BLaER1 (cell line): ENCODE data around the gene SEPTIN12.

Source experiments
- H3K27ac ChIP-seq: shearing (Covaris generic); formaldehyde crosslinking; 2 replicates; pipeline ENCODE4 v1.8.1; 2022
- H3K27me3 ChIP-seq: shearing (Covaris generic); formaldehyde crosslinking; 2 replicates; pipeline ENCODE4 v1.8.1; 2022
- H3K36me3 ChIP-seq: shearing (Covaris generic); formaldehyde crosslinking; 2 replicates; pipeline ENCODE4 v1.8.1; 2022
- H3K4me1 ChIP-seq: shearing (Covaris generic); formaldehyde crosslinking; 2 replicates; pipeline ENCODE4 v1.8.1; 2022
- H3K4me2 ChIP-seq: shearing (Covaris generic); formaldehyde crosslinking; 2 replicates; pipeline ENCODE4 v1.8.1; 2022
- H3K4me3 ChIP-seq: shearing (Covaris generic); formaldehyde crosslinking; 2 replicates; pipeline ENCODE4 v1.8.1; 2022
- H3K9ac ChIP-seq: shearing (Covaris generic); formaldehyde crosslinking; 2 replicates; pipeline ENCODE4 v1.8.1; 2022
- H3K9me3 ChIP-seq: shearing (Covaris generic); formaldehyde crosslinking; 2 replicates; pipeline ENCODE4 v1.8.1; 2022
- H4K20me1 ChIP-seq: shearing (Covaris generic); formaldehyde crosslinking; 2 replicates; pipeline ENCODE4 v1.8.1; 2022
- Cebpa-rat ChIP-seq: shearing (Covaris generic); IDR thresholded peaks from 2 replicates; pipeline ENCODE4 v1.8.1; 2022

The SEPTIN12 gene

GRCh38 chr16:4803401-4803844, 15.3 kb upstream of the SEPTIN12 start:
- Histone ChIP-seq H3K36me3 (peaks cover 58% of the 10 kb centered on the region), H3K27ac (no peak overlapping the region), H3K4me2 (peak overlapping the region; percentile 100)

GRCh38 chr16:4802659-4803287, 14.6 kb upstream of the SEPTIN12 start:
- Histone ChIP-seq H3K4me2 (peak overlapping the region; percentile 100), H3K27me3 (no peaks in the 10 kb centered on the region), H3K4me1 (peaks cover 47% of the 10 kb centered on the region), H3K27ac (peak overlapping the region; percentile 84), H4K20me1 (peaks cover 22% of the 10 kb centered on the region), H3K9me3 (no peaks in the 10 kb centered on the region), H3K4me3 (peak overlapping the region; percentile 87), H3K36me3 (peaks cover 58% of the 10 kb centered on the region), H3K9ac (peak overlapping the region; percentile 82)
- no peak for TF ChIP-seq Cebpa-rat

More at GRCh38 chr16:4803401-4803844, 15.3 kb upstream of the SEPTIN12 start:
- H3K4me1 ChIP-seq = peaks cover 45% of the 10 kb centered on the region
- no peaks in the 10 kb centered on the region for H3K27me3 ChIP-seq
- H3K9me3 ChIP-seq = no peaks in the 10 kb centered on the region
- H3K9ac ChIP-seq = peak overlapping the region; percentile 82; the same call in 1 of the 2 replicates
- peaks cover 22% of the 10 kb centered on the region; the same call in 1 of the 2 replicates for H4K20me1 ChIP-seq
- no peak for TF ChIP-seq Cebpa-rat
- H3K4me3 ChIP-seq = peak overlapping the region; percentile 87; the same call in 1 of the 2 replicates

- no peak for TF ChIP-seq Cebpa-rat
- Histone ChIP-seq H3K27ac (peak within 1 kb of the TSS; percentile 84), H3K27me3 (no peaks in the 10 kb centered on the region)
Observed at GRCh38 chr16:4801962-4802658, 14.0 kb upstream of the SEPTIN12 start, which contains the start of gene ROGDI. Gene ROGDI (minus strand): TSS chr16:4802633. CDS start chr16:4802571, 62 bp downstream.

DNA sequence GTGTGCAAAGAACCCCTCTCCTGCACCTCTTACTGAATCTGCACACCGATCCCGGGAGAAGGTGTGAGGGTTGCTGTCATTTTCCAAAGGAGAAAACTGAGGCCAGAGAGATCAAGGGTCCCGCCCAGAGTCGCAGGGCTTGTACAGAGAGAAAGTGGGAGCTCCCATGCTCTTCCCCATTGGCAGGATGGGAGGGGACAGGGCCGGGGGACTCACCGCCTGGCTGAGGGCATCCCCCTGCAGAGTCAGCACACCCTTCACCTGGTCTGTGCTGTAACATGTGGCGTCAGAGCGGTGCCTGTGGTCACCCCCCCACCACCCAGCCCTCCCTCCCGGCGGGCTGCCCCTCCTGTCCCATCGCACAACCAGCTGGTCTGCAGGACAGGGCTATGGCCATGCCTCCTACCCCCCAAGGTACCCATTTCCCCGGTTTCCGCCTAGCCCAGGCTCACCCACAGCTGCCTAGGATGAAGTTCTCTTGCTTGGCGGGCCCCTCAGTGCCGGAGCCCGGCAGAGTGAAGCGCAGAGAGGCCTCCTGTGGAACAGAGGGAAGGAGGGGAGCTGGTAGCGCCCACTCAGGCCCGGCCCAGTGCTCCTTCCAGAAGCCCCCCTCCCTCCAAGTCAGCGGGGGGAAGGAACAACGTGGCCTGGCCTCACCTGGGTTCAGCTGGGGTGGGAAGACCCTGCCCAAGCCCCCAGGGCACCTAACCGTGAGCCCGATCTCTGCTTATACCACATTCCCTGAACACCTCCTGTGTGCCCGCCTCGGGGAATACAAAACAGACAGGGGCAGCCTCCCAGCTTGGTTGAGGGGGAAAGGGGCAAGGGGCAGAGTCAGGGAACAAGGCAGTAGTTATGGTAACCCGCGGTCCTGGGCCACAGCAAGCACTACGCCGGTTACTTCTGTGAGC, 13.2 kb upstream of the SEPTIN12 start:
- H3K4me1 ChIP-seq = peaks cover 52% of the 10 kb centered on the region
- peak overlapping the region; percentile 82 for H3K9ac ChIP-seq
- H3K27me3 ChIP-seq = no peaks in the 10 kb centered on the region
- peak overlapping the region; percentile 84 for H3K27ac ChIP-seq
- H3K9me3 ChIP-seq = no peaks in the 10 kb centered on the region
- TF ChIP-seq Cebpa-rat = no peak
- H4K20me1 ChIP-seq = peaks cover 20% of the 10 kb centered on the region
- peaks cover 54% of the 10 kb centered on the region for H3K36me3 ChIP-seq
- peak overlapping the region; percentile 87 for H3K4me3 ChIP-seq
- H3K4me2 ChIP-seq = peak overlapping the region; percentile 100

More at GRCh38 chr16:4801962-4802658, 14.0 kb upstream of the SEPTIN12 start, which contains the start of gene ROGDI:
- peak within 1 kb of the TSS; percentile 82 for H3K9ac ChIP-seq
- peaks cover 47% of the 10 kb centered on the region for H3K4me1 ChIP-seq
- peak within 1 kb of the TSS; percentile 100 for H3K4me2 ChIP-seq
- no peaks in the 10 kb centered on the region for H3K9me3 ChIP-seq
- peak within 1 kb of the TSS; percentile 87 for H3K4me3 ChIP-seq
- H4K20me1 ChIP-seq = peaks cover 22% of the 10 kb centered on the region
- H3K36me3 ChIP-seq = peaks cover 57% of the 10 kb centered on the region

- H3K36me3 ChIP-seq = peaks cover 46% of the 10 kb centered on the region
- peak overlapping the region; percentile 100 for H3K4me2 ChIP-seq
- H4K20me1 ChIP-seq = peaks cover 14% of the 10 kb centered on the region
- TF ChIP-seq Cebpa-rat = 0 out of 2 replicates have a peak, but pooled peaks have one; percentile 20
- H3K9me3 ChIP-seq = no peaks in the 10 kb centered on the region
- peak overlapping the region; percentile 87 for H3K4me3 ChIP-seq
- peak overlapping the region; percentile 84 for H3K27ac ChIP-seq
- peak overlapping the region; percentile 82 for H3K9ac ChIP-seq
- peaks cover 60% of the 10 kb centered on the region for H3K4me1 ChIP-seq
- no peaks in the 10 kb centered on the region for H3K27me3 ChIP-seq
Observed at GRCh38 chr16:4800290-4801041, 12.3 kb upstream of the SEPTIN12 start.

DNA sequence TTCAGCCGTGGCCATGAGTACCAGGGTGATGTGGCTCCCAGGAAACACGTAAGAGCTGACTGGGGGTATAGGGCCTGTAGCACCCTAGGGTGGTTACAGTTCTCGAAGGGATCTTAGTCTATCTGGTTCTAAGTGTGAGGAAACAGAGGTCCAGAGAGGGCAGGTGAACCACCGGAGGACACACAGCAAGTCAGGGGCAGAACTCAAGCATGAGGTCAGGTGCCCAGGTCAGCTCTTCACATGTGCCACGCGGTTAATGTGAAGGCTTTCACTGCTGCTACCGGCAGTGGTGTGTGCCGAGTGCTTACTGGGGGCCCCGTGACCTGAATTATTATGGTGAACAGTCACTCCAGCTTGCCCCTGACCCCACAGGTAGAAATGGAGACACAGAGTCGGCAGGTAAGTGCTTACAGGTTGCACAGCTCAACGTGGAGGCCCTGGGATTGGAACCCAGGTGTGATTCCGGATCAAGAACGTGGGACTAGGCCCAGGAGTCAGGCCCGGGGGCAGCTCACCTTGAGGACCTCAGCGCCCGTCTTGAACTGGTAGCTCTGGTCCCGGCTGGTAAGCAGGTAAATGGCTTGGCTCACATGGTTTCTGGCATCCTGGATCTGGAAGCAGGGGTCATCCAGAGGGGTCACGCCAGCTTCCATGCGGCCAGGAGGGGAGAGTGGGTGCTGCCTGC, 11.2 kb upstream of the SEPTIN12 start:
- Histone ChIP-seq H3K27me3 (no peaks in the 10 kb centered on the region), H3K27ac (peak overlapping the region; percentile 84), H3K4me2 (peak overlapping the region; percentile 100), H3K9ac (peak overlapping the region; percentile 67; the same call in 1 of the 2 replicates), H3K4me3 (peak overlapping the region; percentile 87; the same call in 1 of the 2 replicates), H3K36me3 (peaks cover 34% of the 10 kb centered on the region), H4K20me1 (peaks cover 9% of the 10 kb centered on the region), H3K9me3 (no peaks in the 10 kb centered on the region), H3K4me1 (peaks cover 60% of the 10 kb centered on the region)
- no peak for TF ChIP-seq Cebpa-rat

DNA sequence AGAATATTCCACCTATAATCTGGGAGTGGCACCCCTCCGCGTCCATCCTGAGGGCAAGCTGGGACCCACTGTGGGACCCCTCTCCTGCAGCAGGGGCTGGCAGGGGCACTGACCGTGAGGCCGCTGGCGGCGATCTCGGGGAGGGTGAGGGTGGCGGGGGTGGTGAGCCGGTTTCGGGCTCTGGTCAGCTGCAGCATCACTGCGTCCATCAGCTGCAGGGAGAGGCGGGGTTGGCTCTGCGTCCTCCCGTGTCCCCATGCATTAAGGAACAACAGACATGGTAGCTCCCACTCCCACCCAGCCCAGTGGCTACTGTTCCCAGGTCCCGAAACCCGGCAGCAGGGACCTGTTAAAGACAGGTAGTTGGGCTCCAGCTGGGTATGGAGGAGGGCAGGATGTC, 10.3 kb upstream of the SEPTIN12 start:
- TF ChIP-seq Cebpa-rat = no peak
- Histone ChIP-seq H3K27ac (no peak overlapping the region), H3K9ac (no peak overlapping the region), H4K20me1 (peaks cover under 1% of the 10 kb centered on the region; the same call in 1 of the 2 replicates), H3K4me2 (0 out of 2 replicates have a peak overlapping the region, but pooled peaks have one; percentile 100), H3K4me3 (no peak overlapping the region), H3K4me1 (peaks cover 54% of the 10 kb centered on the region), H3K9me3 (no peaks in the 10 kb centered on the region), H3K27me3 (no peaks in the 10 kb centered on the region), H3K36me3 (peaks cover 28% of the 10 kb centered on the region)

DNA sequence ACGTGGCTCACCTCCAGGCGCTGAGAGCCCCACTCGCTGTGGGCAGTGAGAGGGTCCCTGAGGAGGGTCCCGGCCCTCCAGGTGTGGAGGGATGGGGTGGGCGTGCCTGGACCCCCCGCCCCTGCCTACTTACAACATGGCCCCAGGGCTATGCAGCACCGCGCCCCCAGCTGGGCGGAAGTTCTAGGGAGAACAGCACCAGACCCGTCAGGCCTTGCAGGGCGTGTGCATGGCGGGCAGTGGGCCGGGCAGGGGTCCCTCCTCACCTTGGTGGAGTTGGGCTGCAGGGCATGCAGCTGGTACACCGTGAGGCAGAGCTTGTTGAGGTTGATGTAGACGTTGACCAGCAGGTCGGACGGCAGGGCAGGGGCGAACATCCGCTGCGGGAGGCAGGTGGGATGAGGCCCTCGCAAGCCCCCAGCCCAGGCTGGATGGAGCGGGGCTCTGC, 9.7 kb upstream of the SEPTIN12 start:
- no peak for TF ChIP-seq Cebpa-rat
- H3K36me3 ChIP-seq = peaks cover 28% of the 10 kb centered on the region
- no peaks in the 10 kb centered on the region for H3K9me3 ChIP-seq
- H4K20me1 ChIP-seq = no peaks in the 10 kb centered on the region; the same call in 1 of the 2 replicates
- peaks cover 50% of the 10 kb centered on the region for H3K4me1 ChIP-seq
- H3K4me2 ChIP-seq = no peak overlapping the region
- no peak overlapping the region for H3K4me3 ChIP-seq
- no peak overlapping the region for H3K9ac ChIP-seq
- no peak overlapping the region for H3K27ac ChIP-seq
- H3K27me3 ChIP-seq = no peaks in the 10 kb centered on the region
